MM.1S (cell line): Measurements from ENCODE around the gene CBX2.

Experiments used
- DNase-seq: peaks from one replicate; pipeline ENCODE4 v3.0.0-alpha.2; 2015
- H2AFZ ChIP-seq: fragments of 300-600 bp; sonication (generic); 2 replicates; pipeline ENCODE4 v1.6.0; 2016; ENCODE audit warnings: antibody characterized with exemption, low read length
- H3F3A ChIP-seq: fragments of 300-600 bp; sonication (generic); 2 replicates; pipeline ENCODE4 v1.6.1; 2016; ENCODE audit warnings: mild to moderate bottlenecking, antibody characterized with exemption, low read length, moderate library complexity, mixed read lengths; ENCODE audit not compliant: insufficient read depth
- H3K27ac ChIP-seq: fragments of 300-600 bp; sonication (generic); 2 replicates; pipeline ENCODE4 v1.5.1; 2016; ENCODE audit warnings: mild to moderate bottlenecking, low read length
- H3K27me3 ChIP-seq: fragments of 300-600 bp; sonication (generic); replicated peaks from 2 replicates; pipeline ENCODE4 v1.6.0; 2016; ENCODE audit warnings: low read length; ENCODE audit not compliant: insufficient read depth
- H3K36me3 ChIP-seq: fragments of 300-600 bp; sonication (generic); replicated peaks from 2 replicates; pipeline ENCODE4 v1.6.1; 2016; ENCODE audit warnings: mild to moderate bottlenecking, low read length, mixed read lengths; ENCODE audit not compliant: insufficient read depth
- H3K4me1 ChIP-seq: fragments of 300-600 bp; sonication (generic); 2 replicates; pipeline ENCODE4 v1.6.1; 2016; ENCODE audit warnings: low read length, mixed read lengths
- H3K4me2 ChIP-seq: fragments of 300-600 bp; sonication (generic); 2 replicates; pipeline ENCODE4 v1.6.0; 2016; ENCODE audit warnings: low read depth, low read length
- H3K4me3 ChIP-seq: fragments of 300-600 bp; sonication (generic); 2 replicates; pipeline ENCODE4 v1.5.1; 2016; ENCODE audit warnings: low read length, mixed read lengths
- H3K79me2 ChIP-seq: fragments of 300-600 bp; sonication (generic); 2 replicates; pipeline ENCODE4 v1.6.1; 2016; ENCODE audit warnings: mixed run types, low read length, mixed read lengths
- H3K9ac ChIP-seq: fragments of 300-600 bp; sonication (generic); 2 replicates; pipeline ENCODE4 v1.6.1; 2016; ENCODE audit warnings: low read length, mixed read lengths
- H3K9me2 ChIP-seq: fragments of 300-600 bp; sonication (generic); replicated peaks from 2 replicates; pipeline ENCODE4 v1.6.1; 2016; ENCODE audit warnings: mild to moderate bottlenecking, low read length, mixed read lengths; ENCODE audit not compliant: insufficient read depth
- H3K9me3 ChIP-seq: fragments of 300-600 bp; sonication (generic); replicated peaks from 2 replicates; pipeline ENCODE4 v1.6.1; 2016; ENCODE audit warnings: mild to moderate bottlenecking, low read length, mixed read lengths; ENCODE audit not compliant: insufficient read depth
- H4K20me1 ChIP-seq: fragments of 300-600 bp; sonication (generic); 2 replicates; pipeline ENCODE4 v1.6.1; 2016; ENCODE audit warnings: mild to moderate bottlenecking, low read length, moderate library complexity, mixed read lengths; ENCODE audit not compliant: insufficient read depth
- EZH2 ChIP-seq: fragments of 300-600 bp; sonication (generic); optimal IDR thresholded peaks from 2 replicates; pipeline ENCODE3; 2017; ENCODE audit warnings: low read depth, mild to moderate bottlenecking, antibody characterized with exemption, low read length, mixed read lengths
- EZH2phosphoT487 ChIP-seq: fragments of 300-600 bp; sonication (generic); IDR thresholded peaks from 2 replicates; pipeline ENCODE4 v1.6.1; 2018; ENCODE audit warnings: antibody characterized with exemption, low read length
- TF ChIP-seq, protein P1 (sequence below): fragments of 300-600 bp; sonication (generic); IDR thresholded peaks from 2 replicates; pipeline ENCODE4 v1.5.1; 2016; ENCODE audit warnings: antibody characterized with exemption, low read length, mixed read lengths

Gene CBX2

GRCh38 chr17:79792984-79793923 is 15.3 kb downstream of the CBX2 start:
- H3K27me3 ChIP-seq = peaks cover 49% of the 10 kb centered on the region
- no peaks in the 10 kb centered on the region for H3K79me2 ChIP-seq
- H3K9me3 ChIP-seq = no peaks in the 10 kb centered on the region
- no peak for DNase-seq
- H4K20me1 ChIP-seq = no peaks in the 10 kb centered on the region
- H3K36me3 ChIP-seq = no peaks in the 10 kb centered on the region
- no peak for TF ChIP-seq EZH2phosphoT487
- TF ChIP-seq, protein P1, sequence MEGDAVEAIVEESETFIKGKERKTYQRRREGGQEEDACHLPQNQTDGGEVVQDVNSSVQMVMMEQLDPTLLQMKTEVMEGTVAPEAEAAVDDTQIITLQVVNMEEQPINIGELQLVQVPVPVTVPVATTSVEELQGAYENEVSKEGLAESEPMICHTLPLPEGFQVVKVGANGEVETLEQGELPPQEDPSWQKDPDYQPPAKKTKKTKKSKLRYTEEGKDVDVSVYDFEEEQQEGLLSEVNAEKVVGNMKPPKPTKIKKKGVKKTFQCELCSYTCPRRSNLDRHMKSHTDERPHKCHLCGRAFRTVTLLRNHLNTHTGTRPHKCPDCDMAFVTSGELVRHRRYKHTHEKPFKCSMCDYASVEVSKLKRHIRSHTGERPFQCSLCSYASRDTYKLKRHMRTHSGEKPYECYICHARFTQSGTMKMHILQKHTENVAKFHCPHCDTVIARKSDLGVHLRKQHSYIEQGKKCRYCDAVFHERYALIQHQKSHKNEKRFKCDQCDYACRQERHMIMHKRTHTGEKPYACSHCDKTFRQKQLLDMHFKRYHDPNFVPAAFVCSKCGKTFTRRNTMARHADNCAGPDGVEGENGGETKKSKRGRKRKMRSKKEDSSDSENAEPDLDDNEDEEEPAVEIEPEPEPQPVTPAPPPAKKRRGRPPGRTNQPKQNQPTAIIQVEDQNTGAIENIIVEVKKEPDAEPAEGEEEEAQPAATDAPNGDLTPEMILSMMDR = no peak
- no peak for TF ChIP-seq EZH2
- H3K4me1 ChIP-seq = peaks cover 6% of the 10 kb centered on the region
- H3K4me3 ChIP-seq = no peak overlapping the region
- no peak overlapping the region for H3K9ac ChIP-seq
- H3K9me2 ChIP-seq = no peaks in the 10 kb centered on the region
- no peak overlapping the region for H3K27ac ChIP-seq
- no peak overlapping the region for H3K4me2 ChIP-seq
- no peak overlapping the region for H2AFZ ChIP-seq
- no peaks in the 10 kb centered on the region for H3F3A ChIP-seq

GRCh38 chr17:79793924-79794304 is 16.0 kb downstream of the CBX2 start:
- H3K27ac ChIP-seq = no peak overlapping the region
- no peak for TF ChIP-seq EZH2
- TF ChIP-seq, protein P1 = no peak
- no peak for TF ChIP-seq EZH2phosphoT487
- DNase-seq = no peak
- no peaks in the 10 kb centered on the region for H3K9me2 ChIP-seq
- H3K4me3 ChIP-seq = no peak overlapping the region
- H3K36me3 ChIP-seq = no peaks in the 10 kb centered on the region
- no peak overlapping the region for H3K9ac ChIP-seq
- no peak overlapping the region for H3K4me2 ChIP-seq
- peaks cover 9% of the 10 kb centered on the region for H3K4me1 ChIP-seq
- no peaks in the 10 kb centered on the region for H3F3A ChIP-seq
- H3K79me2 ChIP-seq = no peaks in the 10 kb centered on the region
- peaks cover 49% of the 10 kb centered on the region for H3K27me3 ChIP-seq
- H4K20me1 ChIP-seq = no peaks in the 10 kb centered on the region
- H3K9me3 ChIP-seq = no peaks in the 10 kb centered on the region
- H2AFZ ChIP-seq = no peak overlapping the region

DNA sequence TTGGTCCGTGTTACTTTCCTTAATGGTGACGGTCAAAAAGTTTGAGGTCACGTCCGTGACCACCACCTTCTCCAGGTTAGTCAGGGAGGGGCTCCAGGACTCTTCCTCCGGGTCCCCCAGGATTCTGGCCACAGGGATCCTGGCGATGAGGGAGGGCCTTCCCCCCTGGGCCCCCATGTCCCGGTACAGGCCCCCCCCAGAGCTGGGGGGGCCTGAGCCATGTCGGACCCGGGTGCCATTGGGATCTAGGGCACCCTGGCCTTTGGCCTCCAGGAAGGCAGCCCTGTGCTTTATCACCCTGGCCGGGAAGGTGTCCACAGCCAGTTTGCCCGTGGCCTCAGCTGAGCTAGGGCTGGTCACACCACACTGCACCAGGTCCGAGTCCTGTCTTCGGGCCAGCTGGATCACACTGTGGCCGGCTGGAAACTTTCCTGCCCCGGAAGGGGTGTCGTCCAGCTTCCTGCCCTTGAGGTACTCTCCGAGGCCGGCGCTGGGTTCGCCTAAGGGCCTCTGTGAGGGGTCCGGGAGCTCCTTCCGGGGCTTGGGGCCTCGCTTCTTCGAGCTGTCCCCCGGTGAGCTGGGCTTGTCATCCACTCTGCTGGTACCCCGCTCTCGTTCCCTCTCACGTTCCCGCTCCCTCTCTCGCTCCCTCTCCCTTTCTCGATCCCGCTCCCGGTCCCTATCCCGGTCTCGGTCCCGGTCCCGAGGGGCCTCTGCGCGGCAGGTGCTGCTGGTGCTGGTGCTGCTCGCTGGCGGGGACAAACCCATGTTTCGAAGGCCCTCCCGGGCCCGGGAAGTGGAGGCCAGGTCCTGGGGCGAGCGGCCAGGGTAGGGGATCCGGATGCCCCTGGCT is 16.9 kb downstream of the CBX2 start:
- Histone ChIP-seq H3K36me3 (no peaks in the 10 kb centered on the region), H3K9me2 (no peaks in the 10 kb centered on the region), H3K27me3 (peaks cover 49% of the 10 kb centered on the region), H4K20me1 (no peaks in the 10 kb centered on the region), H3F3A (no peaks in the 10 kb centered on the region), H3K79me2 (no peaks in the 10 kb centered on the region), H3K4me2 (no peak overlapping the region), H3K9me3 (no peaks in the 10 kb centered on the region), H3K4me1 (peaks cover 9% of the 10 kb centered on the region), H3K4me3 (no peak overlapping the region), H2AFZ (no peak overlapping the region), H3K9ac (no peak overlapping the region), H3K27ac (no peak overlapping the region)
- no peak for DNase-seq
- TF ChIP-seq EZH2phosphoT487 = no peak
- no peak for TF ChIP-seq EZH2
- TF ChIP-seq, protein P1 = no peak
